Prostate gland (tissue), 2 donors: ENCODE results near the gene ANXA6.
A peak's percentile ranks its signal among the peaks of the same experiment; 100 is the strongest.

Experiments used
- POLR2A ChIP-seq: fragments of 450-650 bp; IDR thresholded peaks from one replicate; pipeline ENCODE4 v1.6.1; 2016; ENCODE audit warnings: antibody characterized with exemption, mild to moderate bottlenecking
- POLR2AphosphoS5 ChIP-seq: sonication (generic); formaldehyde crosslinking; IDR thresholded peaks from one replicate; pipeline ENCODE4 v1.6.1; 2017; ENCODE audit warnings: antibody characterized with exemption
- TF ChIP-seq, protein P1 (sequence below), 4 experiments: fragments of 200-600 bp in 2 of 4; fragments of 450-650 bp in 2 of 4; sonication (generic) in 2 of 4; IDR thresholded peaks; 1 replicate in 3 of 4; 2 replicates in 1 of 4; pipeline ENCODE4 v1.5.1; 2016 to 2019; ENCODE audit warnings: antibody characterized with exemption in 4 of 4, mild to moderate bottlenecking in 2 of 4, moderate library complexity in 2 of 4

DNA sequence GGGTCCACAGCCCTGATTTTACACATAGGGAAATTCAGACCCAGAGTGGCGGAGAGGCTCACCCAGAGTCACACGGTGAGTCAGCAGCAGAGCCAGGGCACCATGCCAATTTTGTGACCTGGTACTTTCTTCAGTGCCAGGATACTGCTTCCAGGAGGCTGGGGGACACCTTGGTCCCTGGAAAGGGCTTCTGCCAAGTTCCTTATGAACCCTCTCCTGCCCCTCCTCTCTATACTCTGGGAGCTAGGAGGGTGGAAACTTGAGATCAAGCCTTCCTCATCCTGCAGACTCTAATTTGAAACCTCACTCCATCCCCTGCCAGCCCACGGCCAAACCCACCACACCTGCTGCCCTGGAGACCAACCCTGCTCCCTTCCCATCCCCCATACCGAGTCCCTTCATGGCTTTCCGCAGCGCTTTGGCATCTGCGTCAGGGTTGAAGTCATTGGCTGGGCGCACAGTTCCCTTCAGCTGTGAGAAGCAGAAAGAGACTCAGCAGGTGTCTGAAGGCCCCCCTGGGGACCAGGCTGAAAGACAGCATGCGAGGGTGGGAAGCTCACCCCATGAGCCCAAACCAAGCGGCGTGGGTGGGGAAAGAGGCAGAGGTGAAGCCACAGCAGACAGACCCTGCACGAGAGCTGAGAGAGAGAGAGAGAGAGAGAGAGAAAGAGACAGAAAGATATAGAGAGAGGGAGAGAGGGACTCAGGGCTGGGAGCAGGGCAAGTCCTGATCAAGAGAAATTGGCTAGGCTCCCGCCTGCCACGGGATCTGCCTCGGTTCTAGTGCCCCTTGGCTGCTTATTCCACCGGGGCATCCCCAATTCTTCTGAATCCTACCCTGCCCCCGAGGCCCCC is 33.5 kb downstream of the ANXA6 start:
- TF ChIP-seq, protein P1, sequence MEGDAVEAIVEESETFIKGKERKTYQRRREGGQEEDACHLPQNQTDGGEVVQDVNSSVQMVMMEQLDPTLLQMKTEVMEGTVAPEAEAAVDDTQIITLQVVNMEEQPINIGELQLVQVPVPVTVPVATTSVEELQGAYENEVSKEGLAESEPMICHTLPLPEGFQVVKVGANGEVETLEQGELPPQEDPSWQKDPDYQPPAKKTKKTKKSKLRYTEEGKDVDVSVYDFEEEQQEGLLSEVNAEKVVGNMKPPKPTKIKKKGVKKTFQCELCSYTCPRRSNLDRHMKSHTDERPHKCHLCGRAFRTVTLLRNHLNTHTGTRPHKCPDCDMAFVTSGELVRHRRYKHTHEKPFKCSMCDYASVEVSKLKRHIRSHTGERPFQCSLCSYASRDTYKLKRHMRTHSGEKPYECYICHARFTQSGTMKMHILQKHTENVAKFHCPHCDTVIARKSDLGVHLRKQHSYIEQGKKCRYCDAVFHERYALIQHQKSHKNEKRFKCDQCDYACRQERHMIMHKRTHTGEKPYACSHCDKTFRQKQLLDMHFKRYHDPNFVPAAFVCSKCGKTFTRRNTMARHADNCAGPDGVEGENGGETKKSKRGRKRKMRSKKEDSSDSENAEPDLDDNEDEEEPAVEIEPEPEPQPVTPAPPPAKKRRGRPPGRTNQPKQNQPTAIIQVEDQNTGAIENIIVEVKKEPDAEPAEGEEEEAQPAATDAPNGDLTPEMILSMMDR (IDR thresholded peaks at IDR 0.05) = no peak
- TF ChIP-seq POLR2AphosphoS5 = peak; percentile 9
- TF ChIP-seq POLR2A = no peak
